Vagina (tissue), 2 donors: Measurements from ENCODE around the gene BBS7. TPM values are rescaled to one million over a fixed set of nuclear protein-coding genes. Genes with fewer than 3 reads are reported as not detected.
A peak's percentile ranks its signal among the peaks of the same experiment; 100 is the strongest.

ENCODE experiments used
- DNase-seq, 2 donors: peaks; one replicate each; pipeline ENCODE4 v3.0.0-alpha.2; 2017; ENCODE audit errors: extremely low spot score in 2 of 2
- H3K27ac ChIP-seq: fragments of 200-600 bp; sonication (generic); one replicate; pipeline ENCODE4 v1.5.1; 2019
- H3K27me3 ChIP-seq: fragments of 200-600 bp; sonication (generic); one replicate; pipeline ENCODE4 v1.5.1; 2019
- H3K36me3 ChIP-seq, 2 donors: fragments of 200-600 bp; sonication (generic); one replicate each; pipeline ENCODE4 v1.5.1; 2017 to 2019
- H3K4me1 ChIP-seq: fragments of 200-600 bp; sonication (generic); one replicate; pipeline ENCODE4 v1.5.1; 2019
- H3K4me3 ChIP-seq, 2 donors: fragments of 200-600 bp; sonication (generic); 1 replicate in 1 of 2; 2 replicates in 1 of 2; pipeline ENCODE4 v1.5.1; 2016 to 2019
- H3K9me3 ChIP-seq: fragments of 200-600 bp; sonication (generic); one replicate; pipeline ENCODE4 v1.5.1; 2019
- CTCF ChIP-seq, 3 experiments: fragments of 450-650 bp in 2 of 3; fragments of 200-600 bp in 1 of 3; sonication (generic) in 1 of 3; IDR thresholded peaks; one replicate each; pipeline ENCODE4 v1.5.1; 2017 to 2019; ENCODE audit warnings: antibody characterized with exemption in 3 of 3, mild to moderate bottlenecking in 2 of 3, moderate library complexity in 2 of 3
- POLR2A ChIP-seq, 2 donors: fragments of 450-650 bp; IDR thresholded peaks; one replicate each; pipeline ENCODE4 v1.6.1; 2017; ENCODE audit warnings: antibody characterized with exemption in 2 of 2, mild to moderate bottlenecking in 2 of 2, moderate library complexity in 2 of 2
- POLR2AphosphoS5 ChIP-seq, 2 donors: sonication (generic); formaldehyde crosslinking; IDR thresholded peaks; one replicate each; pipeline ENCODE4 v1.9.0; 2017; ENCODE audit warnings: antibody characterized with exemption in 2 of 2, mild to moderate bottlenecking in 2 of 2, low read depth in 1 of 2; ENCODE audit not compliant: insufficient read depth in 1 of 2
- intact Hi-C: fragments of 100-400 bp; cut with DNase I; formaldehyde crosslinking; loops from one replicate; pipeline ENCODE4 v1.15.1; 2023
- total RNA-seq: library from RNA; depleted of rRNA; stranded (reverse); fragments of >200 nt; gene quantifications from one replicate; pipeline ENCODE4 v1.2.3, GENCODE V29; 2016

The BBS7 gene
- total RNA-seq, 1 donor from 2014 or later: 19.2 TPM

DNA sequence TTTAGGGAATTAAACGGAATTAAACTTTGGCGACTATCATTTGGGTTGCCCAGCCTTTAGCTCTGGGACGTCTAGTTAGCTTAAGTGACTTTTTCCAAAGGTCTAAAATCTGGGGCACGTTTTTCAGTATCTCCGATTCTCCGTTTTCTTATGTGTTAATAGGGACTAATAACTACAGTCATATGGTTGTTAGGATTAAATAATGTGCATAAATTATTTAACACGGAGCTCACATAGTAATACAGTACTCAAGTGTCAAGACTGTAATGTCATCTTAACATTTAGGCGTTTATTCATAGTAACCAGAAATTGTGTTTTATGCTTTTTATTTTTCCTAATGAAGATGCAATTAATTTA lies 46.1 kb downstream of the BBS7 start:
- intact Hi-C loops: no loop called here
- DNase-seq: no peak

DNA sequence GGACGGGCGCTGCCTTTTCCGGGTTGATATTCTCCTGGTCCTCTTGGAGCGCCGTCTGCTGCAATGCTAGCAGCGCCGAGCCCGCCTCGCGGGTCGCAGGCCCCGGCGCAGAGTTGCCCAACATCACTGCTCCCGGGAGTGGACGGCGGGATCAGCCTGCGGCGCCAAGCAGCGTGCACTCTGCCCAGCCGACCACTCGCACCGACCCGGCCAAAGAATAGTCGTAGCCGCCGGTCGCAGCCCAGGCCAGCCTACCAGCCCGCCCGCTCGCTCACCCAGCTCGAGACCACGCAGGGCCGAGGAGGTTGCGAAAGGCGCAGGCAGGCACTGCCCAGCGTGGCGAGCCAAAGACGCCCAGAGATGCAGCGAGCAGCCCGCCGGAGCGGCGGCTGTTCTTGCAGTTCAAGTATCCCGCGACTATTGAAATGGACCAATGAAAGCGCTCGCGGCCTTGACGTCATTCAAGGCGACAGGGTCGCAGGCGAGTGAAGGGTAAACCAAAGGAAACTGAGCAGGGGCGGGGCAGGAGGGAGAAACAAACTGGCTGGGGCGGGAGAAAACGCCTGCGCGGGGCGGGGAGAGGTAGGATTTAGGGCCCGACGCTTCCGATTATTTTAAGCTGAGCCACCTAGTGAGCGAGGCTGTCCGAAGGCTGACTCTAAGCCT lies 46.6 kb downstream of the BBS7 start, which contains the start of gene CCNA2:
CCNA2 (minus strand) TSS at position 379 of the 666 bp plus-strand sequence; CDS start at position 124, 255 bp downstream.
- DNase-seq: peak; percentile 97 to 98
- Histone ChIP-seq H3K4me3 (peak within 1 kb of the TSS; percentile 57 to 63), H3K4me1 (peaks cover 9% of the 10 kb centered on the region), H3K36me3 (peaks cover 0 to 9% of the 10 kb centered on the region in 2 donors), H3K27ac (peak within 1 kb of the TSS; percentile 74), H3K9me3 (no peaks in the 10 kb centered on the region), H3K27me3 (no peaks in the 10 kb centered on the region)
- TF ChIP-seq POLR2AphosphoS5 (IDR thresholded peaks at IDR 0.05; ENCODE audit: insufficient read depth in 1 of 2, low read depth in 1 of 2) (peak; percentile 78 to 95), POLR2A (IDR thresholded peaks at IDR 0.05) (no peak), CTCF (IDR thresholded peaks at IDR 0.05) (no peak)
- intact Hi-C loops: no loop called here

More for the DNA sequence above, 46.1 kb downstream of the BBS7 start:
- peak overlapping the region; percentile 74 for H3K27ac ChIP-seq
- H3K27me3 ChIP-seq: no peaks in the 10 kb centered on the region
- H3K36me3 ChIP-seq: peaks cover 0 to 9% of the 10 kb centered on the region in 2 donors
- TF ChIP-seq POLR2AphosphoS5 (IDR thresholded peaks at IDR 0.05; ENCODE audit: insufficient read depth in 1 of 2, low read depth in 1 of 2) (no peak), POLR2A (IDR thresholded peaks at IDR 0.05) (peak in 1 of 2 donors; percentile 5)
- H3K9me3 ChIP-seq: no peaks in the 10 kb centered on the region
- peaks cover 9% of the 10 kb centered on the region for H3K4me1 ChIP-seq
- peak overlapping the region; percentile 57 to 63 for H3K4me3 ChIP-seq

- intact Hi-C loops: no loop called here
- peaks cover 9% of the 10 kb centered on the region for H3K4me1 ChIP-seq
- H3K27ac ChIP-seq: peak overlapping the region; percentile 74
- H3K4me3 ChIP-seq: peak overlapping the region; percentile 57 to 63
- H3K9me3 ChIP-seq: no peaks in the 10 kb centered on the region
- no peak for DNase-seq
- peaks cover 0 to 9% of the 10 kb centered on the region in 2 donors for H3K36me3 ChIP-seq
- TF ChIP-seq POLR2A (IDR thresholded peaks at IDR 0.05) (no peak), POLR2AphosphoS5 (IDR thresholded peaks at IDR 0.05; ENCODE audit: insufficient read depth in 1 of 2, low read depth in 1 of 2) (no peak), CTCF (IDR thresholded peaks at IDR 0.05) (no peak)
- H3K27me3 ChIP-seq: no peaks in the 10 kb centered on the region
Measured at GRCh38 chr4:121822796-121823504, 47.3 kb downstream of the BBS7 start.

DNA sequence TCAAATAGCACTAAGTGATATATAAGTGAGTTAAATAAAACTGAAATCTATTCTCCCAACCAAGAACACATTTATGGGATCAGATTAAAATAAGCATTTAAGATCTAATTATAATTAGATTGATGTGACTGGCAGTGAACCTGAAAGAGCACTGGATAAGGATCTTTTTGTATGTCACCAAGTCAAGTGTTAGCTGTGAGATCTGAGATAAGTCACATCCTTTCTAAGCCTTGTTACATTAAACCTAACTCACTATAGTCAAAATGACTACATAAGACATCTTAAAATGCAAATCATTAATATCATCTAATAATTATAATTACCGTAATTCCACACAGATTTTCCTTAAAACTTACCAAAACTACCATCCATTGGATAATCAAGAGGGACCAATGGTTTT lies 48.2 kb downstream of the BBS7 start:
- no peaks in the 10 kb centered on the region for H3K9me3 ChIP-seq
- H3K27ac ChIP-seq: no peak overlapping the region
- TF ChIP-seq POLR2A (IDR thresholded peaks at IDR 0.05): no peak
- TF ChIP-seq CTCF (IDR thresholded peaks at IDR 0.05): no peak
- no peak for TF ChIP-seq POLR2AphosphoS5 (IDR thresholded peaks at IDR 0.05; ENCODE audit: insufficient read depth in 1 of 2, low read depth in 1 of 2)
- peaks cover 9% of the 10 kb centered on the region for H3K4me1 ChIP-seq
- intact Hi-C loops: no loop called here
- peaks cover 0 to 4% of the 10 kb centered on the region in 2 donors for H3K36me3 ChIP-seq
- no peaks in the 10 kb centered on the region for H3K27me3 ChIP-seq
- H3K4me3 ChIP-seq: no peak overlapping the region
- no peak for DNase-seq

- TF ChIP-seq POLR2A (IDR thresholded peaks at IDR 0.05): no peak
- TF ChIP-seq CTCF (IDR thresholded peaks at IDR 0.05): no peak
- TF ChIP-seq POLR2AphosphoS5 (IDR thresholded peaks at IDR 0.05; ENCODE audit: insufficient read depth in 1 of 2, low read depth in 1 of 2): no peak
- no peak for DNase-seq
- intact Hi-C loops: no loop called here
Measured at GRCh38 chr4:121819216-121819965, 50.9 kb downstream of the BBS7 start.

More at GRCh38 chr4:121819216-121819965, 50.9 kb downstream of the BBS7 start:
- Histone ChIP-seq H3K27me3 (no peaks in the 10 kb centered on the region), H3K27ac (no peak overlapping the region), H3K4me3 (no peak overlapping the region), H3K4me1 (peaks cover 9% of the 10 kb centered on the region), H3K9me3 (no peaks in the 10 kb centered on the region), H3K36me3 (peaks cover 0 to 21% of the 10 kb centered on the region in 2 donors)
